HG03103 (cell line): ENCODE measurements around the gene LHFPL2.

Experiments used
- ATAC-seq: cut with Tn5 transposase; IDR thresholded peaks from one replicate; pipeline ENCODE4 v1.9.1; 2021; ENCODE audit warnings: low read depth; ENCODE audit not compliant: unreplicated experiment

LHFPL2 gene

DNA sequence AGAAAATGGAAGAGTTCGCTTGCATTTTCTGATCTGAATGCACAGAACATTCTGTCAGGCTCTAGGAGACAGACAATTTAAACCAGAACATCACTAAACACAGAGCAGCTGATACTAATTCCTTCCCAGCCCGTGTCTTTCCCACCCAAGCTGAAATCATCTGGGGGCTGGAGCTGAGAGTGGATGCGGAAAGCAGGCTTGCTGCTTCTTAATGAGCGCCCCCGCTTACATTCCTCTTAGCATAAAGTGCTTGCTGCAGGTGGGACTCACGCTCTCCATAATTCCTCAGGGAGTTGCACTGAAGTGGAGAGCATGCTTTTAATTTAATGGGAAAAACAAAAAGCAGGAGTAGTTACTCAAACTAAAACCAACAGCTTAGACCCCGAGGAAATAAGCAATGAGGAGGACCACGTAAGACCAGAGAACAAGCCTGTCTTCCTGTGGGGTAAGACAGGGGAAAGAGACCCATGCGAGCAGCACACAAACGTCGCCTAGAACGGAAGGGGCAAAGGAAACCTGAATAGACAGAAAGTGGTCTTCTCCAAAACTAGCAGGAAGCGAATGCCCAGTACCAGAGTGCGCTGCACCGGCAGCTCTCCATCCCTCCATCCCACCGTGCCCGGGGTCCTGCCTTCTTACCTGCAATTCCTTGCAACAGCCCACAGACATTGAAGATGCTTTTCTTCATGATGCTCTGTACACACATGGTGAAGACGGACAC is 139.3 kb downstream of the LHFPL2 start:
- no peak for ATAC-seq

- no peak for ATAC-seq
Measured at GRCh38 chr5:78508186-78508765, 140.3 kb downstream of the LHFPL2 start.

GRCh38 chr5:78507531-78507930 is 141.0 kb downstream of the LHFPL2 start:
- no peak for ATAC-seq

GRCh38 chr5:78506261-78507024 is 142.1 kb downstream of the LHFPL2 start:
- ATAC-seq = no peak

DNA sequence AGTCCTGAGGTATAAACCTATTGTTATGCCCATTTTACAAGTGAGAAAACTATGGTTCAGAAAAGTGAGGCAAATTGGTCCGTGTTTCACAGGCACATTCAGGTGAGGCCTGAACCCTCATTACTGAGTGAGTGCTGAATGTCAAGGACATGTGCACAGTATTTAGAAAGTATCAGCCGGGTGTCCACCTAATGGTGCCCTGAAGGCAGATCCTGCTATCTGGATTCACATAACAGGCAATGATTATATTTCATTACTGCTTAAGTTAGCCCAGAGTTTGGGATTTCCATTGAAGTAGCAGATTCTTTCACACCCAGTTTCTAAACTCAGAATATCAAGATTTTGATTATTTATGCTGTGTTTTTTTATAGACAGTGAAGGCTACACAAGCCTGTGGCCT is 142.7 kb downstream of the LHFPL2 start:
- no peak for ATAC-seq

GRCh38 chr5:78504704-78505677 is 143.6 kb downstream of the LHFPL2 start:
- ATAC-seq = no peak

GRCh38 chr5:78503958-78504653 is 144.5 kb downstream of the LHFPL2 start:
- no peak for ATAC-seq

- no peak for ATAC-seq
Measured at GRCh38 chr5:78501411-78502352, 146.9 kb downstream of the LHFPL2 start.

DNA sequence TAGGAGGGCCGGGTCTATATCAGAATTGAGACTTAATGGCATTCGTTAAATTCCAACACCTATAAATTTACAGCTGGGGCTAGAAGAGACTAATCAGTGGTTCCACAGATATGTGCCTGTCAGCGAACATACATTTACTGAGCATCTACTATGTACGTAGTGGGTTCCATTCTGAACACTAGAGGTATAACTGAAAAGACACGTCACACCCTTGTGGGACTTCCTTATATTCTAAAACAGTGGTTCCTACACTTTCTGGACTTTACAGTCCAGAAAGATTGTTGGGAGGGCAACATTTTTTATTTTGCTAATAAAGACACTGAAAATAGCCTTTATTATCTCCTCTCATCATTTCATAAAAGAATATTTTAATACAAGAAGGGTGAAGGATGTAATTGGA is 147.7 kb downstream of the LHFPL2 start:
- no peak for ATAC-seq

- no peak for ATAC-seq
Measured at GRCh38 chr5:78500028-78500427, 148.5 kb downstream of the LHFPL2 start.

DNA sequence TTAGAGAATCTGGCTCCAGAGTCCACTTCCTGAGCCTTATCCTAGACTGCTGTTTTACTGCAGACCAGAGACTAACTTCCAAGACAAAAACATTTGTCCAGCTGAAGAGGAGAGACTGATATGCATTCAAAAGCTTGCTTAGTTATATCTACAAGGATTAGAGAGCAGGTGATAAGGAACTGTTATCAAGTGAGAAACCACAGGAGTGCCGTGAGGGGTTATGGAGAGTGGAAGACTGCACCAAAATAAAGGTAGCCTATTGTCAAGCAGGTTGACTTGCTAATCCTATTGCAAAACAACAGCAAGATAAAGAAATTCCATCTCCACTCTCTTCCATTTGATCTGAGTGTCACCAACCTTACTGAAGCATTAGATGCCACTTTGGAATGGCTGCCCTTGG is 149.1 kb downstream of the LHFPL2 start:
- ATAC-seq = no peak

- ATAC-seq = no peak
Measured at GRCh38 chr5:78497573-78498533, 150.7 kb downstream of the LHFPL2 start.

- ATAC-seq = no peak
Measured at GRCh38 chr5:78496373-78496772, 152.2 kb downstream of the LHFPL2 start.

DNA sequence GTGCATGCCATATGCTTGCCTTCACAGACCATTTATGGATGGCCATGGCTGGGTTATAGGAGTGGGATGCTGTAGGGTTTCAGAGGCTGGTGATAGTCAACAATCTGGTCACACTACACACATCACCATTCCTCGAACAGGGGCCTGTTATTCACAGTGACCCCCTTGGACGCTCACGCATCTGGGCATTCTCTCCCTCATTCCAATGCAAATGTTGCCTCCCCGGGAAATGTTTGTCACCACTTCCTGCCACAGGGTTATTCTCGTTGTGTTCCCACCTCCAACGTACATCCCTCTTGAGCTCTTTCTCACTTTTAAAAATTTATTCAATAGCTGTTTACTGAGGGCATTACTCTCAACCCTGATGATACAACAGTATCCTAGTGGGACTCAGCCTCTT is 152.8 kb downstream of the LHFPL2 start:
- no peak for ATAC-seq

GRCh38 chr5:78492650-78493049 is 155.9 kb downstream of the LHFPL2 start:
- ATAC-seq = no peak

DNA sequence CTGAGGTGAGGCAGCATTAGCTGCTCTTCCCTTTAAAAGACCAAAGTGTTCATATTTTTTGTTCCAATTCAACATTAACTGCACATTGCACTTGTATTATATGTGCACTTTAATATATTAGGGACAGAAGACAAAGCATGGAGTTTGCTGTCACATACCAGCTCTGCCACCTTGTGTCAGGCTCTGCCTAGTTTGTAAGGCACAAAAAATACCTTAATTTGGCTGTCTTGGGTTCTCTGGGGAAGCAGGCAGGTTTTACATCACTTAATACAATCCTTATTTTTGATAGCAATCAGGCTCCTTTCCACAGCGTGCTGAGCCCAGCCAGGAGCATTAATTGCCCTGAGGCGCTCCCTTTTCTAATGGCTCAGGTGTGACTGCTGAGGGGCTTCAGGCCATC is 156.3 kb downstream of the LHFPL2 start:
- ATAC-seq = no peak

DNA sequence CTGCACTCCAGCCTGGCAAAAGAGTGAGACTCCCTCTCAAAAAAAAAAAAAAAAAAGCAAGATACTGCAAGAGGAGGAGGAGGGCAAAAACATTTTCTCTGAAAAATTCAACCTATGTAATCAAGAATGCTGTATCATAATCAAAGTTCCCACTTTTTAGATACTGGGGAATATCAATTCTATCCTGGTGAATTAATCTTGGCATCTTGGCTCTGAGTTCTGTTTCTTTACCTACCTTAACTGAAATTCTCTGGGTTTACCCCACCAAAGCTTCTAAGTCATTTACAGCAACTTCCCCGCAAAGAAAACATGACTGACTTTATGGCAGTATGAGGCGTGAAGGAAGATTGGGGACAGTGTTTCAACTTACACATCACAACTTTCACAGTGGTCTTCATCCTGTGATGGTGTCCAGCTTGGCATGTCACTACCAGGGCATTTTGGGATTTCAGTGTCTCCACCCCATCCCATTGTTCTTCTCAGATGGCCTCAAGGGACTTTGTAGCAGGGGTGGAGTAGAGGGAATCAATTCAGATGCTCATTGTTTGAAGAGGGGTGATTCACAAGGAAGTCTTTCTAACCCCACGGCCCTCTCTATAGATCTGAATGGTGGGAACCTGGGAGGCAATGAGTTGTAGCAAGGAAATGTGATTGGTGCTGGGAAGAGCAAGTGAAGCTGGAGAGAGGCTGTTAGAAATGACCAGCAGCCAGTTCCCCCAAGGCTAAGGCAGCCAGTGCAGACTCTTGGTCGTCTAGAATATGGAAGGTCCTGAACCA is 157.7 kb downstream of the LHFPL2 start:
- no peak for ATAC-seq
